Tibial nerve (tissue), 3 donors: ENCODE data around the gene FAM47E.

Experiments
- CTCF ChIP-seq, 5 experiments: fragments of 200-600 bp in 3 of 5; fragments of 450-650 bp in 2 of 5; sonication (generic) in 3 of 5; IDR thresholded peaks; one replicate each; pipeline ENCODE4 v1.5.1; 2016 to 2019; ENCODE audit warnings: antibody characterized with exemption in 5 of 5, mild to moderate bottlenecking in 3 of 5, moderate library complexity in 2 of 5
- POLR2A ChIP-seq, 2 donors: fragments of 450-650 bp; IDR thresholded peaks; one replicate each; pipeline ENCODE4 v1.6.1; 2017; ENCODE audit warnings: antibody characterized with exemption in 2 of 2, mild to moderate bottlenecking in 2 of 2, moderate library complexity in 2 of 2

- TF ChIP-seq POLR2A (IDR thresholded peaks at IDR 0.05): no peak
- no peak for TF ChIP-seq CTCF (IDR thresholded peaks at IDR 0.05)
Observed at GRCh38 chr4:76266627-76267026, 15.1 kb downstream of the FAM47E start.
